WI38 (cell line): Measurements from ENCODE around the gene DAPK2.

Experiments
- H3K4me3 ChIP-seq: 2 replicates; pipeline ENCODE4 v1.5.1; 2011; ENCODE audit warnings: low read depth, mild to moderate bottlenecking, control low read depth, low read length
- TF ChIP-seq, protein P1 (sequence below): IDR thresholded peaks from 2 replicates; pipeline ENCODE4 v1.5.1; 2012; ENCODE audit warnings: low read depth, mild to moderate bottlenecking, control low read depth, low read length

Gene DAPK2

DNA sequence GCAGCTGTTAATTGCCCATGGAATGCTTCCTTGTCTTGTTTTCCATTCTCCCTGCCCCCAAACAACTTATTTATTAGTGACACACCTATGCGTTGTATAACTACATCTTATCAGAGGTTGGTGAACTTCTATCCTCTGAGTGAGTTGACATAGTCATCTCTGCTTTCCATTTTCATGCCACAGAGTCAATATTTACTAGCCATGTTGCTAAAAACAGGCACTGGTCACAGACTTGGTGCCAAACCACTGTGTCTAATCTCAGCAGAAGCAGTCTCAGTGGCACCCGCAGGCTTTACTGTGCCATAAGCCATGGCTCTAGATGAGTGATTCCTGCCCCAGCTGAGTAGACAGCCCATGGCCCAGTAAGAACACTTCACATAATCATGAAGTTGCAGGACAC, 26.5 kb downstream of the DAPK2 start:
- TF ChIP-seq, protein P1, sequence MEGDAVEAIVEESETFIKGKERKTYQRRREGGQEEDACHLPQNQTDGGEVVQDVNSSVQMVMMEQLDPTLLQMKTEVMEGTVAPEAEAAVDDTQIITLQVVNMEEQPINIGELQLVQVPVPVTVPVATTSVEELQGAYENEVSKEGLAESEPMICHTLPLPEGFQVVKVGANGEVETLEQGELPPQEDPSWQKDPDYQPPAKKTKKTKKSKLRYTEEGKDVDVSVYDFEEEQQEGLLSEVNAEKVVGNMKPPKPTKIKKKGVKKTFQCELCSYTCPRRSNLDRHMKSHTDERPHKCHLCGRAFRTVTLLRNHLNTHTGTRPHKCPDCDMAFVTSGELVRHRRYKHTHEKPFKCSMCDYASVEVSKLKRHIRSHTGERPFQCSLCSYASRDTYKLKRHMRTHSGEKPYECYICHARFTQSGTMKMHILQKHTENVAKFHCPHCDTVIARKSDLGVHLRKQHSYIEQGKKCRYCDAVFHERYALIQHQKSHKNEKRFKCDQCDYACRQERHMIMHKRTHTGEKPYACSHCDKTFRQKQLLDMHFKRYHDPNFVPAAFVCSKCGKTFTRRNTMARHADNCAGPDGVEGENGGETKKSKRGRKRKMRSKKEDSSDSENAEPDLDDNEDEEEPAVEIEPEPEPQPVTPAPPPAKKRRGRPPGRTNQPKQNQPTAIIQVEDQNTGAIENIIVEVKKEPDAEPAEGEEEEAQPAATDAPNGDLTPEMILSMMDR: no peak
- no peak overlapping the region for H3K4me3 ChIP-seq

DNA sequence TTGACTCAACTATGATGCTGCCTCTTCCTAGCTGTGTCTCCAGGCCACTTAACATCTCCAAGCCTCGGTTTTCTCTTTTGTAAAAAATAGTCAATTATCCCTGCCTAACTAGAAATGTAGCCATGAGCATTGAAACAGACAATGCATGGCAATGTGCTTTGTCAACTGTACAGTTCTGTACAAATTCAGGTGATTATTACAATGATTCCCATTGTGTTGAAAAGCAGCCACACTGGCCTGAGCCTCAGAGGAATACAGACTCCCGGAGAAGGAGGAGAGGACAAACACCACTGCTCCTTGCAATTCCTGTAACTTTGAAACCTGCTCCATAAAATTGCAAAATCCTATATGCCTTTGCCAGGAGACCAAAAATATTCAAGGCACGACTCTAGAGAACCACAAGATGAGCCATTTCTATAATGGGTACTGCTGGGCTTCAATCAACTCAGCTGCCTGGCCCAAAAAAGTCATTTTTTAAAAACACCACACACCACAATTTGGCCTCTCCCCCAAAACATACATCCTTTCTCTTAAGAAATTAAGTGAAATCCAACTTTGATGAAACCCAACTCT, 28.6 kb downstream of the DAPK2 start:
- TF ChIP-seq, protein P1: no peak
- no peak overlapping the region for H3K4me3 ChIP-seq

DNA sequence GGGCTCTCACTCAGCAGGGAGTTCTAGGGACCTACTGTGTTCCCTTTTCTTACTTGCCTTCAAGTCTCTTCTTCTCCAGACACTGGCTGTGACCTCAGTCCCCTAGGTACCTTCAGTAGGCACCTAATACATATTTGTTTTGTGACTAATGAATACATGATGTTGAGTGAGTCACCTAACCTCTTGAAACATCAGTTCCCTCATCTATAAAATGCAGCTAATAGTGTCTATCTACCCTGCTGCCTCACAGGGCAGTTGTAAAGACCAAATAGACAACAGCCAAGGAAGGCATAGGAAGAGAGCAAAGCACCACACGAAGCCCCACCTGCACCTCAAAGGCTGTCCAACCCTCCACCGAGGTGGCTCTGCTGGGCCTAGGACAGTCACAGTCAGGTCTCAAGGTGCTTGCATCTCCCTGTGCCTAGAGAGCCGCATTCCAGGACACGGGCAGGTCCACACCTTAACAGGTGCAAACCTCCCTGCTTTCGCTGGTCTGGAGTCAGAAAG, 29.1 kb downstream of the DAPK2 start:
- H3K4me3 ChIP-seq: no peak overlapping the region
- TF ChIP-seq, protein P1: no peak

DNA sequence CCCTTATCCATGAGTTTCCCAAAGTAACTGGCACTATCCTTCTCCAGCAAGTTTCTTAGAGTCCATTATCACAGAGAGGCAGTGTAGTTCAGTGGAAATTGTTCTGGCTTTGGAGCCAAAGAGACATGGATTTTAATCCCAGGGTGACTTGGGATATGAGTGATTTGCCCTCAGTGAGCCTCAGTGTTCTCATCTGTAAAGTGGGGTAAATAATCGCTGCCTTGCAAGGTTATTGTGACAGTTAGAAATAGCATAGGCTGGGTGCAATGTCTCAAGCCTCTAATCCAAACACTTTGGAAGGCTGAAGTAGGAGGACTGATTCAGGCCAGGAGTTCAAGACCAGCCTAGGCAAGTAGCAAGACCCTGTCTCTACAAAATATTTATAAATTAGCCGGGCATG, 30.0 kb downstream of the DAPK2 start:
- TF ChIP-seq, protein P1: no peak
- H3K4me3 ChIP-seq: no peak overlapping the region

DNA sequence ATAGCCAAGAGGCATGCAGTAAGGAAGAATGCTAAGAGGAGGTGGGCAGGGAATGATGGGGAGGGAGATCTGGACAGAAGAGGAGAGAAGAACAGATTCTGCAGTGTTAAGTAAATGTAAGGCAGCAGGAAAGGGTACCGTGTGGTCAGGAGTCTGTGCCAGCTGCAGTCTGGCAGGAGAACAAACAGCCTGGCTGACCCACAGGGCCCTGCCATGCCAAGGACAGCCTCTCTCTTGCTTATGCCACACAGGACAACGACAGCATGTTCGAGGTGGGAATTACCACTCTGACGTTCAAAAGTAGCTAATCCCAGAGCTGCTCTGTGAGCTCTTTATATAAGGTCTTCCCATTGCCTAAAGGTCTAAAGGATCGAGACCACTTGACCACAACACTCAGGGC, 31.3 kb downstream of the DAPK2 start:
- TF ChIP-seq, protein P1: no peak
- H3K4me3 ChIP-seq: no peak overlapping the region

DNA sequence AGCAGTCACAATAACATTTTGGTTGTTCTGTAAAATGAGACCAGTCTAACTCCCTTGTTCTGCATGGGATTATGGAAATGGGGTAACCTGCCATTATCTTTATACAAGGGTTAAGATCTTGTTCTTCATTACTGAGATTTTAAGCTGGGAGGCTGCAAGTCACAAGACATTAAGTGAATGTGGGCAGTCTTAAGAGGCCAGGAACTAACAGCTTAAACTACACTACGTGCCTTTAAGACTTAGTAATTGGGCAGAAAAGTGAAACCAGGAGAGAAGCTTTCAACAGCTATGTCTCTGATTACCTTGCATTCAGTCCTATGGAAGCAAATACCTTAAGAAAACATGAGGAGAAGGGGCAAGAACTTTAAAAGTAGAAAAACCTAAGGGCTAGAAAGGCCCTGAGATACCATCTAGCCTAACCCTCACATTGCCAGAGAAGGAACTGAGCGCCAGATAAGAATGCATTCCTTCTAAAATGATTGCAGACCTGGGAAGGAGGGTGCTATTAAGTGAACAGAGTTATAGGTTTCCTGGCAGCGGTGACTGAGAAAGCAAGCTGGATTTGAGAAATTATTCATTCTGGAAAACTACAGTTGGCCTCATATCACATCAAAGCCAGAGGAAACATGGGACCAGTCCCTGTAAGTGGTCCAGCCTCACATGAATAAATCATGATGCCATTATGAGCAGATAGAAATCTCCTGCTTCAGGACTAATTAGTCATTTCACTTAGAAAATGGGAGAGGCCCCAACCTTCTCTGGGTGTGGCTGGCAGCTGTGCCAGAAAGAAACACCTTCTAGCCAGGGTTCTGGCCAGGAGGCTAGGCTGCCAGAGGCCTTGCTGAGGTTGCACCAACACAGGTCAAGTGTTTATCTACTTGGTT, 32.9 kb downstream of the DAPK2 start:
- H3K4me3 ChIP-seq: no peak overlapping the region
- TF ChIP-seq, protein P1: no peak

DNA sequence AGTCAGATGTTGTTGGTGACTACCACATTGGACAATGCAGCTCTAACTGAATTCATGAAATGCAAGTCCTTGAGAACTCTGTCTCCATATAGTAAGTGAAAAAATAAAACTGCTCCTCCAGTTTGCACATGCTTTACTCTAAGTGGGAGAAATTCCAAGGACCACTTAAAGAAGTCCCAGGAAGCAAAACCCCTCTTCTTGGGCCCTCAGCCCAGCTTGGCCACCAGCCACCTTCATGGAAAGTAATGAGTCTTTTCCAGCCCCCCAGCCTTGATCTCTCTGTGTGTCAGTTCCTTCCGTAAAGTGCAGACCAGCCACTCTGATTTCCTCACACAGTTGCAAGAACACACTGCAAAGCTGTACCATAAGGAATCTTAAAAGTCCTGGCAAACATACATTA, 34.5 kb downstream of the DAPK2 start:
- no peak overlapping the region for H3K4me3 ChIP-seq
- TF ChIP-seq, protein P1: no peak
